ENCODE measurements around the gene THEM4.
"Not testable (repeated sequence)": the region's sequence is repeated elsewhere in the genome, so short reads cannot be mapped to it uniquely, and the experiment has no call there.

Gene THEM4

GRCh38 chr1:151859891-151860293, 49.4 kb downstream of the THEM4 start:
- no peak for DNase-seq (ENCODE audit: low spot score)

- no peak for DNase-seq (ENCODE audit: low spot score)
Measured at GRCh38 chr1:151858886-151859665, 50.2 kb downstream of the THEM4 start.

- no peak for DNase-seq (ENCODE audit: low spot score)
Measured at GRCh38 chr1:151858030-151858746, 51.1 kb downstream of the THEM4 start.

- no peak for DNase-seq (ENCODE audit: low spot score)
Measured at GRCh38 chr1:151855933-151856332, 53.4 kb downstream of the THEM4 start.

- not testable (repeated sequence) for DNase-seq (ENCODE audit: low spot score)
Measured at GRCh38 chr1:151855516-151855915, 53.8 kb downstream of the THEM4 start.

GRCh38 chr1:151854658-151855057, 54.7 kb downstream of the THEM4 start:
- no peak for DNase-seq (ENCODE audit: low spot score)

- DNase-seq (ENCODE audit: low spot score): no peak
Measured at GRCh38 chr1:151853411-151853943, 55.8 kb downstream of the THEM4 start, which contains the start of gene THEM5. Gene THEM5, minus strand, starts transcription at chr1:151853712. Its CDS starts 147 bp downstream, at chr1:151853565.

GRCh38 chr1:151852733-151853132, 56.6 kb downstream of the THEM4 start:
- no peak for DNase-seq (ENCODE audit: low spot score)

- DNase-seq (ENCODE audit: low spot score): no peak
Measured at GRCh38 chr1:151851886-151852285, 57.4 kb downstream of the THEM4 start.

- DNase-seq (ENCODE audit: low spot score): no peak
Measured at GRCh38 chr1:151849871-151850270, 59.4 kb downstream of the THEM4 start.

- no peak for DNase-seq (ENCODE audit: low spot score)
Measured at GRCh38 chr1:151849126-151849525, 60.2 kb downstream of the THEM4 start.

- DNase-seq (ENCODE audit: low spot score): no peak
Measured at GRCh38 chr1:151847867-151848596, 61.3 kb downstream of the THEM4 start.

- no peak for DNase-seq (ENCODE audit: low spot score)
Measured at GRCh38 chr1:151846686-151847237, 62.5 kb downstream of the THEM4 start.

- DNase-seq (ENCODE audit: low spot score): no peak
Measured at GRCh38 chr1:151846062-151846568, 63.2 kb downstream of the THEM4 start.

GRCh38 chr1:151843398-151843797, 65.9 kb downstream of the THEM4 start:
- DNase-seq (ENCODE audit: low spot score): no peak

- peak; percentile 64 for DNase-seq (ENCODE audit: low spot score)
Measured at GRCh38 chr1:151841141-151841540, 68.2 kb downstream of the THEM4 start.

GRCh38 chr1:151840421-151840820, 68.9 kb downstream of the THEM4 start:
- peak; percentile 40 for DNase-seq (ENCODE audit: low spot score)

- DNase-seq (ENCODE audit: low spot score): peak; percentile 92
Measured at GRCh38 chr1:151839457-151840403, 69.6 kb downstream of the THEM4 start, which contains the start of gene C2CD4D. Gene C2CD4D, minus strand, starts transcription at chr1:151839820. Its CDS starts 831 bp downstream, at chr1:151838989.

- DNase-seq (ENCODE audit: low spot score): no peak
Measured at GRCh38 chr1:151839082-151839412, 70.3 kb downstream of the THEM4 start.

- no peak for DNase-seq (ENCODE audit: low spot score)
Measured at GRCh38 chr1:151838222-151839081, 70.9 kb downstream of the THEM4 start.

All from pons (tissue), 1 donor.